GM19324 (cell line): Measurements from ENCODE around the gene C17orf58.
"Not testable (repeated sequence)": the region's sequence is repeated elsewhere in the genome, so short reads cannot be mapped to it uniquely, and the experiment has no call there.

Experiments used
- ATAC-seq: cut with Tn5 transposase; IDR thresholded peaks from one replicate; pipeline ENCODE4 v1.9.1; 2021; ENCODE audit warnings: mild to moderate bottlenecking, moderate library complexity; ENCODE audit not compliant: unreplicated experiment, low FRiP score

The C17orf58 gene

DNA sequence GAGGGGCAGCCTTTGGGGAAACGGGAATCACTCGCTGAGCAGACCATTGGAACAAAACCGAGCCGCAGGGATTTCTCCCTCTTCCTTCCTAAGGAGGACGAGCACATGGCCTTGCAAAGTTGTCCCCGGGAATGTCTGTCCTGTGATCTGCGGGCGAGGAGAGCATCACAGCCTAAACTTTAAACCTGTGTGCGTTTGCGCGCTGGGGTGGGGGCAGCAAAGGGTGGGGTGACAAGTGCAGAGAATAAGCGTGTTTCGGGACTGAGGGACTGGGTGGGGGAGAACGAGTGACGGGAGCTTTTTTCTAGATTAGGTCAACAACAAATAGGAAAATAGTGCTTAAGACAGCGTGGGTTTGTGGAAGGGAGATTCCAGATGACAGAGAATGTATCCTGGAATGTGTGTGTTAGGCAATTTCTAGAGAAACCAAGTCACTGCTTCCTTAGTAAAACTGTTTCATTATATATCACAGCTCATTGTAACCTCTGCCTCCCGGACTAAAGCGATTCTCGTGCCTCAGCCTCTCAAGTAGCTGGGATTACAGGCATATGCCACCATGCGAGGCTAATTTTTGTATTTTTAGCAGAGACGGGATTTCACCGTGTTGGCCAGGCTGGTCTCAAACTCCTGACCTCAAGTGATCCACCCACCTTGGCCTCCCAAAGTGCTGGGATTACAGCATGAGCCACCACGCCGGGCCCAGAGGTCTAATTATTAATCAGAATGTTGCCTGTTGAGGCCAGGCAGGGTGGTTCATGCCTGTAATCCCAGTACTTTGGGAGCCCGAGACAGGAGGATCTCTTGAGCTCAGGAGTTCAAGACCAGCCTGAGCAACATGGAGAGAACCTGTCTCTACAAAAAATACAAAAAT lies at the start of gene C17orf58:
TSS of gene C17orf58 (minus strand) at position 169 of the 871 bp plus-strand sequence. CDS start 271 bp downstream, outside the sequence.
- ATAC-seq: not testable (repeated sequence)

DNA sequence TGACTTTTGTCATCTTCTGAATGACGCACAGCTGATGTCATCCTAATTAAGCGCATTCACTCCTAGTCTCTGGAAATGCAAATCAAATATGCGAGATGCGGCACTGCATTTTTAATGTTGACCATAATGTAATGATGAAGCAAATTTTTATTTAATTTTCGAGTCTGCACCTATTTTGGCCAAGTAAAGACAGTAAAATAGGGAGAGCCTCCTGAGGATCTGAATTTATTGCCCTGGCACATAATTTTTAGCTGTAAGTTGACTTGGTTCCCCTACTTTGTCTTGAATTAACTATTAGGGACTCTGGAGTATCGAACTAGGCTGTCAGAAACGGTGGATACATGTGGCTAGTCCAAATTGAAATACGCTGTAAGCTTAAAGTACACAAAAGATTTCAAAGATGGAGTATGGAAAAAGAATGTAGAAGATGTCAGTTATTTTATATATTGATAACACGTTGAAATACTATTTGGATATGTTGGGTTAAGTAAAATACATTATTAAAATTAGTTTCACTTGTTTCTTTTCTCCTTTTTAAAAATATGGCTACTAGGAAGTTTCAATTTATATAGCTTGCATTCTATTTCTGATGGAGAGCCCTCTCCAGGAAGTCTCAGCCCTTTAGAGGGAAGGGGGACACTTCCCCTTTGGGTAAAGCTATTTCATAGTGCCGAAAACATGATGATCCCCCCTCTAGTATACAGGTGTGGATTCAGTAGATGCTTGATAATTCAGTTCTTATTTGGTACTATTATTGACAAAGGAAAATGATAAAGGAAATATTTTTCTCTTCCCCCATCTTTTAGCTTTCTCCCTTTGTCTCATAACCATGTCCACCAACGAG lies 40.3 kb upstream of the C17orf58 start:
- ATAC-seq: no peak

DNA sequence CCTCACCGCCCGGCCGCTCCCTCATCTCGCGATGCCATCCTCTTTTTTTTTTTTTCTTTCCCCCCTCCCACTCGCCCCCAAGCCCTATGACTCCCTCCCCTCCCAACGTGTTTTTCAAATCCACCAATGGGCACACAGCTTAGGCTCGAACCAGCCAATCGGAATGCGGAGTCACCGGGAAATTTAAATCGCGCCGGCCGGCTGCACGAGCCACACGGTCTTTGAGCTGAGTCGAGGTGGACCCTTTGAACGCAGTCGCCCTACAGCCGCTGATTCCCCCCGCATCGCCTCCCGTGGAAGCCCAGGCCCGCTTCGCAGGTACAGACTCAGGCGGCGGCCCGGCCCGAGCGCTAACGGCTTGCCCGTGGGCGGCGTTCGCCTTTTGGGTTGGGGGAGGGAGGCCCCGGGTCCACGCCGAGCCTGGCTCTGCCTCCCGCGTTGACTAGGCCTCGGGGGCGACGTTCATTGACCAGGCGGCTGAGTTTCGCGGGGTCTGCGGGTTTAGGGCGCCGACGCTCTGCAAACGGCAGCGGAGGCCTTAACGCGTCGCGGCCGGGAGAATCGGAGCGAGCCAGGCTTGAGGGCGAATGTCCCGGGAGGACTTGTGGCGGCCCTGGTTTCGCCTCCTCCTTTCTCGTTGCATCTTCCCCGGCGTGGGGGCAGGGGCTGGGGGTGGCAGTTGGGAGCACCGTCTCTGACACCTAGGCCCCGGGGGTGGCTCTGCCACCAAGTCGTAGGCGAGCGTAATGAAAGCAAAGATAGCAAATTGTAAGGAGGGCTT lies 39.4 kb upstream of the C17orf58 start, which contains the start of gene KPNA2:
TSS of gene KPNA2 (plus strand) at position 213 of the 781 bp plus-strand sequence. CDS start 1,398 bp downstream, outside the sequence.
- ATAC-seq: peak; percentile 95

DNA sequence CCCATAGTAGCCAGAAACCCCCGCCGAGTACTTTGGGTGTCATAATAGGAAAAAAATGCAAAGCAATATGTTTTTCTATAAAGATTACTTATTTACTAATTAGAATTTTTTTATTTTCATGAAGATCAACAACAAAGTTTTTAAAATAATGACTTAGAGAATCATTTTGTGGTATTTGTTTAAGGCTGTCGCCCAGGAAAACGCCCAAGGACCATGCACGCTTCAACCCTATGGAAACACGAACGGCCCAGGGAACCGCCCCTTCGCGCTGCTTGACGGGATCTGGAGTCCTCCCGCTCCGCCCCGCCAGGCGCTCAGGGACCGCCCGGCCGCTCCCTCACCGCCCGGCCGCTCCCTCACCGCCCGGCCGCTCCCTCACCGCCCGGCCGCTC lies 38.9 kb upstream of the C17orf58 start:
- peak; percentile 89 for ATAC-seq

GRCh38 chr17:68034452-68034776 lies 38.1 kb upstream of the C17orf58 start:
- no peak for ATAC-seq

- ATAC-seq: no peak
These were observed 37.6 kb upstream of the C17orf58 start for GRCh38 chr17:68033636-68034451.

GRCh38 chr17:68029512-68030215 lies 33.4 kb upstream of the C17orf58 start:
- no peak for ATAC-seq

- not testable (repeated sequence) for ATAC-seq
These were observed 26.3 kb upstream of the C17orf58 start for GRCh38 chr17:68022547-68022946.

DNA sequence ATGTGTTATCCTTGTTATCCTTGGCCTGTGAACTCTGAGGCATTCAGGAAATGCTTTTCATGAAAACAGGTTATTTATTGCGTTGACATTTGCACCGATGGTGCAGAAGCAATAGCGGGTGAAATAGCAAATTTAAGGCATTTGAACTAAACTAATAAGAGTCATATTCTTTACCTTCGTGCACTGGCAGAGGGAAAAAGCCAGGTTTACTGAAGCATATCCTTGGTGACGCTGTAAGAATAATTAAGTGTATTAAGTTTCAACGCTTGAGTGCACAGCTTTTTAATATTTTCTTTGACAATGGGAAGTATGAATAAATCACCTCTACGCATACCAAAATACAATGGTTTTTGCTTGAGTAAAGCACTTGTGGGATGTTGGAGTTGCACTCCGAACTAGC lies 25.7 kb upstream of the C17orf58 start:
- ATAC-seq: no peak

DNA sequence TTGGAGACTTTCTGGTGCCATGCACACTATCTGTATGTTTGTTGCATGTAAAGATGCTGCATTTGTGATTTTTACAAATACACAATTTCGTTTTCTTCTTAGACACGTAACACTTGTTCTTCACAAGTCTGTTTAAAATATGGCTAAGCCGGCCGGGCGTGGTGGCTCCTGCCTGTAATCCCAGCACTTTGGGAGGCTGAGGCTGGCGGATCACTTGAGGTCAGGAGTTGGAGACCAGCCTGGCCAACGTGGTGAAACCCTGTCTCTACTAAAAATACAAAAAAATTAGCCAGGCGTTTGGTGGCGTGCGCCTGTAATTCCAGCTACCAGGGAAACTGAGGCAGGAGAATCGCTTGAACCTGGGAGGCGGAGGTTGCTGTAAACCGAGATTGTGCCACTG lies 24.5 kb upstream of the C17orf58 start:
- not testable (repeated sequence) for ATAC-seq

GRCh38 chr17:68020409-68020756 lies 24.1 kb upstream of the C17orf58 start:
- ATAC-seq: no peak

GRCh38 chr17:68019675-68020408 lies 23.6 kb upstream of the C17orf58 start:
- ATAC-seq: peak; percentile 97

DNA sequence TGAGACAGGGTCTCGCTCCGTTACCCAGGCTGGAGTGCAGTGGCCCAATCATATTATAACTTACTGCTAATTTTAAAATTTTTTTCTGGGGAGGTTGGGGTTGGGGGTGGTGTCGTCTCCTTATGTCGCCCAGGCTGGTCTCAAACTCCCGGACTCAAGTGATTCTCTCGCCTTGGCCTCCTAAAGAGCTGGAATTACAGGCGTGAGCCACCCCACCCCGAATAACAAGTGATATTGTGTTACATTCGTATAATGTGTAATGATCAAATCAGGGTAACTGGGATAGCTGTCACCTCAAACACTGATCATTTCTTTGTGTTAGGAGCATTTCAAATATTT lies 23.0 kb upstream of the C17orf58 start:
- no peak for ATAC-seq

- ATAC-seq: not testable (repeated sequence)
These were observed 22.2 kb upstream of the C17orf58 start for GRCh38 chr17:68018493-68018892.

GRCh38 chr17:68016838-68017237 lies 20.6 kb upstream of the C17orf58 start:
- no peak for ATAC-seq

DNA sequence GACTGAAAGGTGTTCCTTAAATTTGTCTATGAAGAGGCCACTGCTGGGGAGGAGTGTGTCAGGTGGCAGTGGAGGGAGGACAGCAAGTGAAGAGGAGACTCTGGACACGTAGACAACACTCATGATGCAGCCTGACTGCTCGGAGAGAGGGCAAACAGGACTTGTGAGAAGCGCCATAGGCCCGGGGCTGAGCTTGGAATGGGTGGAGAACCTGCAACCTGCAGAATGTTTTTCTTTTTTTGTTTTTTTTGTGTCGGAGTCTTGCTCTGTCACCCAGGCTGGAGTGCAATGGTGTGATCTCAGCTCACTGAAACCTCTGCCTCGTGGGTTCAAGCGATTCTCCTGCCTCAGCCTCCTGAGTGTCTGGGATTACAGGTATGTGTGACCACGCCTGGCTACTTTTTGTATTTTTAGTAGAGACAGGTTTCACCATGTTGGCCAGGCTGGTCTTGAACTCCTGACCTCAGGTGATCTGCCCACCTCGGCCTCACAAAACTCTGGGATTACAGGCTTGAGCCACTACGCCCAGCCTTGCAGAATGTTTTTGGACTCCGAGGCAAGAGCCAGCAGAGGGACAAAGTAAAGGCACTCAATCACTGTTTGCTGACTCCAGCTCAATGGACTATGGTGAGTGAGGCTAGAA lies 18.9 kb upstream of the C17orf58 start:
- no peak for ATAC-seq

GRCh38 chr17:68013385-68013784 lies 17.1 kb upstream of the C17orf58 start:
- no peak for ATAC-seq

GRCh38 chr17:68011199-68011665 lies 15.0 kb upstream of the C17orf58 start:
- no peak for ATAC-seq
